ENCODE measurements around the gene BTF3L4. TPM values are rescaled to one million over a fixed set of nuclear protein-coding genes. Genes with fewer than 3 reads are reported as not detected.
"Not testable (repeated sequence)": the region's sequence is repeated elsewhere in the genome, so short reads cannot be mapped to it uniquely, and the experiment has no call there.

Gene BTF3L4
- total RNA-seq, 1 donor from 2014 or later = 44.9 TPM

DNA sequence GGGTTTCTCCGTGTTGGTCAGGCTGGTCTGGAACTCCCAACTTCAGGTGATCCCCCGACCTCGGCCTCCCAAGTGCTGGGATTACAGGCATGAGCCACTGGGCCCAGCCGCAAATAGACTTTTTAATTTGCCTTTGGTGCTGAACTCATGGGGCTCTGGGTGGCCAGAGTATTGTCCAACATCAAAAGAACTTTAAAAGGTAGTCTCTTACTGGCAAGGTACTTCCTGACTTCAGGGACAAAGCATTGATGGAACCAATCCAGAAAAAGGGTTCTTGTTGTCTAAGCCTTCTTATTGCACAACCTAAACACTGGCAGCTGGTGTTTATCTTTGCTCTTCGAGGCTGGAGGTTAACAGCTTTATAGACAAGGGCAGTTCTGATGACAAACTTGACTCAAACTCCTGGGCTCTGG is 18.7 kb upstream of the BTF3L4 start:
- no peaks in the 10 kb centered on the region for H3K27me3 Mint-ChIP-seq (ENCODE audit: insufficient read depth)
- H3K36me3 Mint-ChIP-seq (ENCODE audit: low read depth) = peaks cover 23% of the 10 kb centered on the region
- no peak for DNase-seq (ENCODE audit: low spot score)
- intact Hi-C loops (cut with micrococcal nuclease) = loop anchor here (10.0 kb wide), 1 partner anchor 803 kb away; the partner anchor contains the start of gene RNF11
- peaks cover 9% of the 10 kb centered on the region for H3K4me1 Mint-ChIP-seq (ENCODE audit: low read depth)
- no peaks in the 10 kb centered on the region for H3K9me3 Mint-ChIP-seq
- H3K4me3 Mint-ChIP-seq = no peak overlapping the region
- no peak overlapping the region for H3K27ac Mint-ChIP-seq

DNA sequence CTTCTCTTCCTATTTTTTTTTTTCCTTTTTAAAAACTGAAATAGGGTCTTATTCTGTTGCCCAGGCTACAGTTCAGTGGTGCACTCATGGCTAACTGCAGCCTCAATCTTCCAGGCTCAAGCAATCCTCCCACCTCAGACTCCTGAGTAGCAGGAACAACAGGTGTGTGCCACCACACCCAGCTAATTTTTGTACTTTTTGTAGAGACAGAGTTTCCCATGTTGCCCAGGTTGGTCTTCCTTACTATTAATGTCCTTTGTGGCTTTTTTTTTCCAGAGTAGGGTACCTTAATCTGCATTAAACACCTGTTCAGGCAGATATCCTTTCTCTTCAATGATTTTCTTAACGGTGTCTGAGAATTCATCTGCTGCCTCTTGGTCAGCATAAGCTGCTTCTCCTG is 18.2 kb upstream of the BTF3L4 start:
- H3K27ac Mint-ChIP-seq = no peak overlapping the region
- H3K9me3 Mint-ChIP-seq = no peaks in the 10 kb centered on the region
- no peaks in the 10 kb centered on the region for H3K27me3 Mint-ChIP-seq (ENCODE audit: insufficient read depth)
- intact Hi-C loops (cut with micrococcal nuclease) = loop anchor here (10.0 kb wide), 1 partner anchor 803 kb away; the partner anchor contains the start of gene RNF11
- DNase-seq (ENCODE audit: low spot score) = no peak
- peaks cover 21% of the 10 kb centered on the region for H3K36me3 Mint-ChIP-seq (ENCODE audit: low read depth)
- H3K4me3 Mint-ChIP-seq = no peak overlapping the region
- H3K4me1 Mint-ChIP-seq (ENCODE audit: low read depth) = peaks cover 8% of the 10 kb centered on the region

DNA sequence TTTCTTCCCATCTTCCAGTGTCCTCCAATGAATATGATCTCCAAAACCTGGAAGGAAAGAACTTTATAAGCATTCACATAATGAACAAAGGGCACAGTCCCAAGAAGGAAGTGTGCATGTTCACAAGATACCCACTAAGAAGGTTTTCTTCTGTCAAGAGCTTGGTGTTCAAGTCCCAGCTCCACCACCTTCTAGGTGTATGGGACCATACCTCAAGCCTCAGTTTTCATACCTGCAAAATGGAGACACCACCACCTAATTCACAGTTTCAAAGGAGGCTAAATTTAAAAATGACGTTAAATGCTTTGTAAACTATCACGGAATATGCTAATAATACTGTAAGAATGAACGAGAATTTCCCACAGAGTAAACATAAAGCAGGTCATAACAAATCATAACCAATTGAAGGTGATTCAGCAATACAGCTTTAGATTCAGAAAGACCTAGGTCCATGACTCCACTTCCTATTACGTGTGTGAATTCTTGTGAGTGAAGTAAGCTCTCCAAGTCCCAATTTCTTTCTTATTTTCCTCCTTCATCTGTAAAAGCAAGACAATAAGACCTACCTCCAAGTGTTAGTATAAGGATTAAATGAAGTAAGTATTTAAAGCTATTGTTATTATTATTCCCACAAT is 14.4 kb upstream of the BTF3L4 start:
- Mint-ChIP-seq H3K9me3 (no peaks in the 10 kb centered on the region), H3K4me3 (no peak overlapping the region), H3K36me3 (ENCODE audit: low read depth) (peaks cover 21% of the 10 kb centered on the region), H3K4me1 (ENCODE audit: low read depth) (no peaks in the 10 kb centered on the region), H3K27ac (no peak overlapping the region), H3K27me3 (ENCODE audit: insufficient read depth) (no peaks in the 10 kb centered on the region)
- DNase-seq (ENCODE audit: low spot score) = no peak
- intact Hi-C loops (cut with micrococcal nuclease) = no loop called here

DNA sequence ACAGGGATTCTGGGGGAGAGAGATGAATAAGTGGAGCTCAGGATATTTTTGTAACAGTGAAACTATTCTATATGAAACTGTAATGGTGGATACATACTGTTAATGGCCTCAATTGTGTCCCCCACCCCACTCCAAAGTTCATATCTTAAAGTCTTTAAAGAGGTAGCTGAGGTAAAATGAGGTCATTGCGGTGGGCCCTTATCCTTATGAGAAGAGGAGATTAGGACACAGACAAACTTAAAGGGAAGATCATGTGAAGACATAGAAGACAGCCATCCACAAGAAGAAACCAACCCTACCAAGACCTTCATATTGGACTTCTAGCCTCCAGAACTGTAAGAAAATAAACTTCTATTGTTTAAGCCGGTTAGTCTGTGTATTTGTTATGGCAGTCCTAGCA is 10.9 kb upstream of the BTF3L4 start:
- Mint-ChIP-seq H3K4me3 (no peak overlapping the region), H3K27me3 (ENCODE audit: insufficient read depth) (no peaks in the 10 kb centered on the region), H3K27ac (no peak overlapping the region), H3K4me1 (ENCODE audit: low read depth) (peaks cover 10% of the 10 kb centered on the region), H3K36me3 (ENCODE audit: low read depth) (peaks cover 19% of the 10 kb centered on the region), H3K9me3 (no peaks in the 10 kb centered on the region)
- no peak for DNase-seq (ENCODE audit: low spot score)
- intact Hi-C loops (cut with micrococcal nuclease) = no loop called here

DNA sequence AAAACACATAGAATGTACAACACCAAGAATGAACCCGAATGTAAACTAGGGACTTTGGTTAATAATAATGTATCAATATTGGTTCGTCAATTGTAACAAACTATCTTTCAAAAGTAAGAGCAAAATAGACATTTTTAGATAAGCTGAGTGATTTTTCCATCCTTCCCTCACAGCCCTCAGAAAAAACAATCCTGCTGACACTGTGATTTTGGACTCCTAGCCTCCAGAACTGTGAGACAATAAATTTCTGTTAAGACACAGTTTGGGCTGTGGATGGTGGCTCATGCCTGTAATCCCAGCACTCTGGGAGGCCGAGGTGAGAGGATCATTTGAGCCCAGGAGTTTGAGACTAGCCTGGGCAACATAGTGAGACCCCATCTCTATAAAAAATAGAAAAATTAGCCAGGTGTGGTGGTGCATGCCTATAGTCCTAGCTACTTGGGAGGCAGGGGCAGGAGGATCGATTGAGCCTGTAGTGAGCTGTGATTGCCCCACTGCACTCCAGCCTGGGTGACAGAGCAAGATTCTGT is 10.4 kb upstream of the BTF3L4 start:
- Mint-ChIP-seq H3K36me3 (ENCODE audit: low read depth) (peaks cover 21% of the 10 kb centered on the region), H3K4me1 (ENCODE audit: low read depth) (peaks cover 12% of the 10 kb centered on the region)
- DNase-seq (ENCODE audit: low spot score); H3K9me3 Mint-ChIP-seq; H3K4me3 Mint-ChIP-seq; intact Hi-C loops (cut with micrococcal nuclease); H3K27me3 Mint-ChIP-seq (ENCODE audit: insufficient read depth); H3K27ac Mint-ChIP-seq: not testable (repeated sequence)

DNA sequence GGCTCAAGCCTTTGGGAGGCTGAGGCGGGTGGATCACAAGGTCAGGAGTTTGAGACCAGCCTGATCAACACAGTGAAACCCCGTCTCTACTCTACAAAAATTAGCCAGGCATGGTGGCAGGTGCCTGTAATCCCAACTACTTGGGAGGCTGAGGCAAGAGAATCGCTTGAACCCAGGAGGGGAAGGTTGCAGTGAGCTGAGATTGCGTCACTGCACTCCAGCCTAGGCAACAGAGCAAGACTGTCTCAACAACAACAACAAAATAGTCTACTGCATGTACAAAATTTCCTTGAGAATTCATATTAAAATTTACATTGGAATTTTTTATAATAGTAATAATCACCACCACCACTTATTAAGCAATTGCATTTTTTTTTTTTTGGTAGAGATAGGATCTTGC is 6.8 kb upstream of the BTF3L4 start:
- H3K27ac Mint-ChIP-seq; intact Hi-C loops (cut with micrococcal nuclease); DNase-seq (ENCODE audit: low spot score); H3K27me3 Mint-ChIP-seq (ENCODE audit: insufficient read depth); H3K4me3 Mint-ChIP-seq; H3K9me3 Mint-ChIP-seq: not testable (repeated sequence)
- Mint-ChIP-seq H3K4me1 (ENCODE audit: low read depth) (peaks cover 35% of the 10 kb centered on the region), H3K36me3 (ENCODE audit: low read depth) (peaks cover 31% of the 10 kb centered on the region)

DNA sequence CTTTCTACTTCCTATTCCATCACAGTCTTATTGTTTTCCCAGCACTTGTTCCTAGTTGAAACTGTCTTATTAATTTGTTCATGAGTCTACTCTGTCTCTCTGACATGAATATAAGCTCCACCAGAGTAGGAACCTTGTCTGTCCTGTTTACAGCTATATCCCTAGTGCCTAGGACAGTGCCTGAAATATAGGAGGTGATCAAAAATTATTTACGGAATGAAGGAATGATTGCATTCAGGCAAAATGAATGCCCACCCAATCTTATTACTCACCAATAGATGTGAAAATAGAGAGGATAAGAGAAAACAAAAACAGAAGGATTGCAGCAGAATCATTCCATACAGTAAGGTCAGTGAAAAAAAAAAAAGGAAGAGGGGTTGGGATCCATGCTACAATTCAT is 2.2 kb upstream of the BTF3L4 start:
- DNase-seq (ENCODE audit: low spot score) = no peak

DNA sequence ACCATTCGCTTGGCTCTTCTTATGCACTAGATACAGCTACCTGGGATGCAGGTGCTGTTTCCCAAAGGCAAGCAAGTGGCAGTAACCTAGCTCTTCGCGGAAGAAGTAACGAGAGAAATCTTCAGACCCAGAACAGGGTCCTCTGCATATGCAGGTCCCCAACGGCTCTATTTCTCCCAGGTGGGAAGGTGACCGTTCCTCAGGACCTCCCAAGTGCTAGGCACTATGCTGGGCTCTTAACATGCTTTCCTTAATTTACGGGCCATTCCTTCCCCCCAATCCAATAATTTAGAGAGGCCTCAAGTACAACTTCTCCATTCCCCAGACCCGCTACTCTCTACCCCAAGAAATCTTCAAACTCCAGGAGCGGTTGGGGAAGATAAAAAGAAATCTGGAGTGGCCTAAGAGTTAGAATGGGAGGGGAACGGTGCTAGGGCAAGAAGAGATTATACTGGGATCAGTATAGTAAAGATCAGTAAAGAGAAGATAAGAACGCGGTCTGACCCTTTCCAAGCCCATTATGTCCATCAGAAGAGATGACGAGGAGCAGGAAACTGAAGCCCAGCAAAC is 1.5 kb upstream of the BTF3L4 start:
- peak overlapping the region; percentile 100 for H3K27ac Mint-ChIP-seq
- peaks cover 24% of the 10 kb centered on the region for H3K36me3 Mint-ChIP-seq (ENCODE audit: low read depth)
- no peaks in the 10 kb centered on the region for H3K27me3 Mint-ChIP-seq (ENCODE audit: insufficient read depth)
- no peaks in the 10 kb centered on the region for H3K9me3 Mint-ChIP-seq
- no peak for DNase-seq (ENCODE audit: low spot score)
- intact Hi-C loops (cut with micrococcal nuclease) = loop anchor here (5.0 to 10.0 kb wide), 7 partner anchors 437 to 1998 kb away; partner anchors contain the start of genes IFT25, LRRC42, MAGOH and OSBPL9
- H3K4me3 Mint-ChIP-seq = peak overlapping the region; percentile 100
- peaks cover 68% of the 10 kb centered on the region for H3K4me1 Mint-ChIP-seq (ENCODE audit: low read depth)

More for the DNA sequence above, 2.2 kb upstream of the BTF3L4 start:
- Mint-ChIP-seq H3K9me3 (no peaks in the 10 kb centered on the region), H3K27ac (no peak overlapping the region), H3K27me3 (ENCODE audit: insufficient read depth) (no peaks in the 10 kb centered on the region), H3K36me3 (ENCODE audit: low read depth) (peaks cover 20% of the 10 kb centered on the region), H3K4me3 (peak overlapping the region; percentile 100), H3K4me1 (ENCODE audit: low read depth) (peaks cover 62% of the 10 kb centered on the region)
- intact Hi-C loops (cut with micrococcal nuclease) = loop anchor here (10.0 kb wide), 2 partner anchors 581 to 1891 kb away; partner anchors contain the start of genes IFT25, LRRC42 and SHISAL2A

DNA sequence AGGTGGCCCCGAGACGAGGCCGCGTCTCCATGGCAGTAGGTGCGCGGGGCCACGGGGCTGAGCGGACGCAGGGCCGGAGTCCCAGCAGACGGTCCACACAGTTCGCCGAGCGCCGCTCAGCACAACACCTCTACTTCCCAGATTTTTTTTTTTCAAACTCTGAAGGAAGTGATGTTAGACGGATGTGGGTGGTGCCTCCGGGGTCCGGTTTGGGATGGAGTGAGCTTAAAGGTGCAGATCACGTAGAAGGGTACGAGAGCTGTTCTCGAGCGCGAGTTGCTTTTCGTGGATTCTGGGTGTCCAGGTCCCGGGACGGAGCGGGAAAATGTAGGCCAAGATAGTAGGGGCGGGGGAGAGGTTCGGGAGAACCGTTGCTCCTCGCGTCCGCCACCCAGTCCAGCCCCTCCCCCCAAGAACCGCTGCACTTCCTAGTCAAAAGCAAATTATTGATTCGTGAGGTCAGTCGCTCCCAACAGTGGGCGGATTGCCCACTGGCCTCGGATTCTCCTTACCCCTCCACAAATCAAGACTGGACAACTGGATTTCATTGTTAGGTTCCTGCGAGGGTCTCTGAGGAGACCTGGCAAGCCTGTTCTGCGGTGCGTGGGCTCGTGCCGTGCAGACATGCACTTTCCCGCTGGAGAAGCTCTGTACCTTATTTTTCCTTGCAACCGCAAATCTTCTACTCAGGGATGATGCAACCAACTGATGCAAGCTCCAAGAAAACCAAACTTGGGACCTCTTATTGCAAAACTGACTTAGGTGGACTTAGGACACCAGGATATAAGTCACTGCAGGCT is 829 bp upstream of the BTF3L4 start, which contains the start of gene TXNDC12:
TSS of gene TXNDC12 (minus strand) at position 126 of the 800 bp plus-strand sequence. CDS start at position 31, 95 bp downstream.
- peak within 1 kb of the TSS; percentile 100 for H3K27ac Mint-ChIP-seq
- no peaks in the 10 kb centered on the region for H3K27me3 Mint-ChIP-seq (ENCODE audit: insufficient read depth)
- H3K9me3 Mint-ChIP-seq = no peaks in the 10 kb centered on the region
- peak; percentile 76 for DNase-seq (ENCODE audit: low spot score)
- H3K4me3 Mint-ChIP-seq = peak within 1 kb of the TSS; percentile 100
- H3K36me3 Mint-ChIP-seq (ENCODE audit: low read depth) = peaks cover 21% of the 10 kb centered on the region
- H3K4me1 Mint-ChIP-seq (ENCODE audit: low read depth) = peaks cover 71% of the 10 kb centered on the region
- intact Hi-C loops (cut with micrococcal nuclease) = loop anchor here (5.0 to 10.0 kb wide), 7 partner anchors 438 to 1997 kb away; partner anchors contain the start of genes IFT25, LRRC42, MAGOH and OSBPL9

DNA sequence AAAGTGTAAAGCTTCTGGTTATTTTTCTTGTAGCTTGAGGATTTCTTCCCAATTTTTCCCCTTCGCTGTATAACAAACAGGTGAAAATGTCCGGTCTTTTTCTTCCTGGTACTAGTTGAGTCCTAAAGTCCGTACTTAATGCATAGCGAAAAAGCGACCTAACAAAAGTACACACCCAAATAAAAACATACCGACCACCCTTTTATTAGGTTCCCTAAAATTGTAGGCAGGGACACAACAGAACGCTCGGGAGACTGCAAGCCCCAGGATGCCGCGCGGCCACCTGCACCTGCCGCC is 281 bp upstream of the BTF3L4 start:
- peak overlapping the region; percentile 100 for H3K4me3 Mint-ChIP-seq
- H3K36me3 Mint-ChIP-seq (ENCODE audit: low read depth) = peaks cover 25% of the 10 kb centered on the region

DNA sequence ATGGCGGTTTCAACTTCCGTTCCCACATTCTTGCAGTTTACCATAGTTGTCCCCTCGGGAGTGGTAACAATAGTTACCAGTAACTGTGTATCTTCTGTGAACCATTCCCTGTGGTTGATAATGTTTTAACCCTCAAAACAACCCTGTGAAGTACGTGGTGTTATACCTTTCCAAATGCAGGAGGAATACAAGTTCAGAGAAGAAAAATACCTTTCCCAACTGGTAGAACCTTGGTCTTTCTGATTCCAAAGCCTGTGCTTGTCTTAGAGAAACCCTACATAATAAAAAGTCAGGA is 789 bp downstream of the BTF3L4 start:
- intact Hi-C loops (cut with micrococcal nuclease) = loop anchor here (1.0 to 10.0 kb wide), 16 partner anchors 24 to 1995 kb away; partner anchors contain the start of genes CC2D1B, CPT2, EPS15 and IFT25
- Mint-ChIP-seq H3K9me3 (no peaks in the 10 kb centered on the region), H3K36me3 (ENCODE audit: low read depth) (peaks cover 25% of the 10 kb centered on the region), H3K27ac (peak overlapping the region; percentile 100), H3K4me1 (ENCODE audit: low read depth) (peaks cover 72% of the 10 kb centered on the region), H3K27me3 (ENCODE audit: insufficient read depth) (no peaks in the 10 kb centered on the region), H3K4me3 (peak overlapping the region; percentile 100)
- no peak for DNase-seq (ENCODE audit: low spot score)

More for the DNA sequence above, 281 bp upstream of the BTF3L4 start:
- Mint-ChIP-seq H3K4me1 (ENCODE audit: low read depth) (peaks cover 72% of the 10 kb centered on the region), H3K27me3 (ENCODE audit: insufficient read depth) (no peaks in the 10 kb centered on the region), H3K9me3 (no peaks in the 10 kb centered on the region), H3K27ac (peak overlapping the region; percentile 100)
- no peak for DNase-seq (ENCODE audit: low spot score)
- intact Hi-C loops (cut with micrococcal nuclease) = loop anchor here (1.0 to 10.0 kb wide), 16 partner anchors 23 to 1996 kb away; partner anchors contain the start of genes CC2D1B, CPT2, EPS15 and IFT25

DNA sequence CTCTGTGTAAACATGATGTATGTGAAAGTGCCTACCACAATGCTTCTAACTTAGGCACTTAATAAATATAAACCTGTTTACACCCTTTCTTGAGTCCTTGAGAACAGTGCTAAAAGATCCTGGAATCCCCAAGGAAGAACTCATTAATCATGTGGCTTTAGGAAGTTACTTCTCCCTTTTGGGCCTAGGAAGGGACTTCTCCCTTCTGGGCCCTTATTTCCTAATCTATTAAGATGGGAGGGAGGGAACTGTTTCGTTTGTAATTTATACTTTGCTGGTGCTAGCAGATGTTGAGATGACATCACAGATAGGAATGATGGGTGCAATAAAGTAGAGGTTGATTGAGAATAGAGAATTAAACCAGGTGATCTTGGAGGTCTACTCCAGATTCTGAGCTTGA is 1.2 kb downstream of the BTF3L4 start:
- H3K4me3 Mint-ChIP-seq = peak overlapping the region; percentile 100
- H3K27ac Mint-ChIP-seq = peak overlapping the region; percentile 100
- H3K36me3 Mint-ChIP-seq (ENCODE audit: low read depth) = peaks cover 24% of the 10 kb centered on the region
- no peaks in the 10 kb centered on the region for H3K27me3 Mint-ChIP-seq (ENCODE audit: insufficient read depth)
- DNase-seq (ENCODE audit: low spot score) = no peak
- no peaks in the 10 kb centered on the region for H3K9me3 Mint-ChIP-seq
- intact Hi-C loops (cut with micrococcal nuclease) = loop anchor here (2.0 to 10.0 kb wide), 9 partner anchors 440 to 1995 kb away; partner anchors contain the start of genes CPT2, IFT25, LRRC42 and MAGOH
- peaks cover 69% of the 10 kb centered on the region for H3K4me1 Mint-ChIP-seq (ENCODE audit: low read depth)
